Measurements from ENCODE around the gene NET1. TPM values are rescaled to one million over a fixed set of nuclear protein-coding genes. Genes with fewer than 3 reads are reported as not detected.

NET1 gene
- polyA plus RNA-seq, 3 donors = 1.2 to 1.7 (median 1.4) TPM

DNA sequence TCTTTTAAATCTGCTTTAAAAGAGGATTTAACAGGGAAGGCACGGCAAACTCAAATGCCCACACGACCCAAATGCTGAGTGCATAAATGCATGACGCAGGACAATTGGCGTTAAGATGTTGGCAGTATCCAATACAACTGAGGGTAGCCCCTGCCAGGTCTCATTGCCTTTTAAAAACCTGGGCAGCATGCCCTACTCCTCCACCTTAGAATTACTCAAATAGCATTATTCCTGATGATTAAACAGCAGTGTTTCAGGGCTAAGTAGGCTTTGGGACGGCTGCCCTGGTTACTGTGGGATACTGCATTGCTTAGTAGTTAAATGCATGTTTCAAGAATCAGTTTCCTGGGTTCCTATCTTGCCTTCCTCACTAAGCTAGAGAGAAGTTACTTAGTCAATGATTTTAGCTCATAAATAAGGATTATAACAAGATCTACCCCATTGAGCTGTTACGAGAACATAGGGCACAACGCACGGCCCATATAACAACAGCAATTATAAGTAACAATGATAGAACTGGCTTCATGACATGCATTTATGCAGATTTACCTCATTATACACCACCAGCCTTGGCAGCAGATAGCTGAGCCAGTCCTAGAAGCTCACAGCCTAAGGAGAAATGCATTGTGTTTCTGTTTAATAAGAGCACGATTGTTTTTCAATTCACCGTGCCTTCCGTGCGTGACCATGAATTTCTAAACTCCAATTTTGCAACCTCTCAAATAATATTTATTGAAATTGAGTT lies 15.6 kb upstream of the NET1 start:
- WGBS (ENCODE audit: insufficient coverage) = 92% methylated on average over 6 of the region's 12 CpGs
- peaks cover 8 to 23% (median 12%) of the 10 kb centered on the region in 7 donors for H3K9me3 Mint-ChIP-seq
- H3K4me3 Mint-ChIP-seq = no peak overlapping the region
- no peak overlapping the region for H3K9ac ChIP-seq (ENCODE audit: insufficient read depth, low read length, poor library complexity, severe bottlenecking)
- no peak overlapping the region for H3K27ac Mint-ChIP-seq
- TF ChIP-seq, protein P1, sequence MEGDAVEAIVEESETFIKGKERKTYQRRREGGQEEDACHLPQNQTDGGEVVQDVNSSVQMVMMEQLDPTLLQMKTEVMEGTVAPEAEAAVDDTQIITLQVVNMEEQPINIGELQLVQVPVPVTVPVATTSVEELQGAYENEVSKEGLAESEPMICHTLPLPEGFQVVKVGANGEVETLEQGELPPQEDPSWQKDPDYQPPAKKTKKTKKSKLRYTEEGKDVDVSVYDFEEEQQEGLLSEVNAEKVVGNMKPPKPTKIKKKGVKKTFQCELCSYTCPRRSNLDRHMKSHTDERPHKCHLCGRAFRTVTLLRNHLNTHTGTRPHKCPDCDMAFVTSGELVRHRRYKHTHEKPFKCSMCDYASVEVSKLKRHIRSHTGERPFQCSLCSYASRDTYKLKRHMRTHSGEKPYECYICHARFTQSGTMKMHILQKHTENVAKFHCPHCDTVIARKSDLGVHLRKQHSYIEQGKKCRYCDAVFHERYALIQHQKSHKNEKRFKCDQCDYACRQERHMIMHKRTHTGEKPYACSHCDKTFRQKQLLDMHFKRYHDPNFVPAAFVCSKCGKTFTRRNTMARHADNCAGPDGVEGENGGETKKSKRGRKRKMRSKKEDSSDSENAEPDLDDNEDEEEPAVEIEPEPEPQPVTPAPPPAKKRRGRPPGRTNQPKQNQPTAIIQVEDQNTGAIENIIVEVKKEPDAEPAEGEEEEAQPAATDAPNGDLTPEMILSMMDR (IDR thresholded peaks at IDR 0.05) = no peak
- H3K79me2 ChIP-seq (ENCODE audit: insufficient read depth, low read length) = no peaks in the 10 kb centered on the region
- H3K4me1 ChIP-seq (ENCODE audit: control insufficient read depth in 1 of 2, insufficient read depth in 2 of 2, low read length in 2 of 2) = no peaks in the 10 kb centered on the region
- no peak for DNase-seq
- H3K36me3 ChIP-seq (replicated peaks in 1 of 2; ENCODE audit: control insufficient read depth in 1 of 2, insufficient read depth in 2 of 2, low read length in 2 of 2) = no peaks in the 10 kb centered on the region
- H3K4me3 ChIP-seq (replicated peaks in 1 of 3; ENCODE audit: low read depth in 2 of 3, low read length in 3 of 3) = no peak overlapping the region
- no peaks in the 10 kb centered on the region for H3K27me3 ChIP-seq (ENCODE audit: control insufficient read depth in 2 of 2, insufficient read depth in 2 of 2, low read length in 2 of 2)
- peaks cover 8 to 12% of the 10 kb centered on the region in 2 donors for H3K9me3 ChIP-seq (replicated peaks in 1 of 2; ENCODE audit: control insufficient read depth in 1 of 2, insufficient read depth in 1 of 2, low read length in 2 of 2)
- H3K27me3 Mint-ChIP-seq (ENCODE audit: low read depth in 3 of 3) = peaks cover 0 to 2% (median 2%) of the 10 kb centered on the region in 3 donors
- intact Hi-C loops (cut with micrococcal nuclease) = no loop called here
- H3K4me1 Mint-ChIP-seq = peaks cover 4% of the 10 kb centered on the region
- no peak overlapping the region for H3K27ac ChIP-seq (ENCODE audit: low read depth in 1 of 2, low read length in 2 of 2)
- H4K20me1 ChIP-seq (ENCODE audit: insufficient read depth, low read length) = no peaks in the 10 kb centered on the region
- H3K4me2 ChIP-seq (replicated peaks; ENCODE audit: extremely low read depth, low read length, poor library complexity, severe bottlenecking) = no peak overlapping the region
- H2AFZ ChIP-seq (ENCODE audit: insufficient read depth, low read depth, low read length, poor library complexity, severe bottlenecking) = no peak overlapping the region
- H3K36me3 Mint-ChIP-seq = no peaks in the 10 kb centered on the region

DNA sequence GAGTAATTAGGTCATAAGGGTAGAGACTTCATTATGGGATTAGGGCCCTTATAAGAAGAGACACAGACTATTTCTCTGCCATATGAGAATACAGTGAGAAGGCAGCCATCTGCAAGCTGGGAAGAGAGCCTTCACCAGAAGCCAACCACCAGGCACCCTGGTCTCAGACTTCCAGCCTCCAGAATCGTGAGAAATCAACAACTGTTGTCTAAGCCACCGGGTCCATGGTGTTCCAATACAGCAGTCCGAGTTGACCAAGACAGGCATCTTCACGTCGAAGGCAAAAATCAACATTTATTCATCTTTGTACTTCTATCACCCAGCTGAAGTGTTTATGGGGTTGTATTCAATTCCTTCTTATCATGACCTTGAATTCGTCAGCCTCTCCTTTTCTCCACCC lies 13.0 kb upstream of the NET1 start:
- H3K9me3 ChIP-seq (replicated peaks in 1 of 2; ENCODE audit: control insufficient read depth in 1 of 2, insufficient read depth in 1 of 2, low read length in 2 of 2) = no peaks in the 10 kb centered on the region
- no peak for DNase-seq
- H3K4me3 ChIP-seq (replicated peaks in 1 of 3; ENCODE audit: low read depth in 2 of 3, low read length in 3 of 3) = no peak overlapping the region
- no peaks in the 10 kb centered on the region for H4K20me1 ChIP-seq (ENCODE audit: insufficient read depth, low read length)
- H3K27me3 ChIP-seq (ENCODE audit: control insufficient read depth in 2 of 2, insufficient read depth in 2 of 2, low read length in 2 of 2) = no peaks in the 10 kb centered on the region
- TF ChIP-seq, protein P1 (IDR thresholded peaks at IDR 0.05) = no peak
- peaks cover 0 to 6% (median 0%) of the 10 kb centered on the region in 7 donors for H3K9me3 Mint-ChIP-seq
- no peaks in the 10 kb centered on the region for H3K4me1 ChIP-seq (ENCODE audit: control insufficient read depth in 1 of 2, insufficient read depth in 2 of 2, low read length in 2 of 2)
- H3K4me2 ChIP-seq (replicated peaks; ENCODE audit: extremely low read depth, low read length, poor library complexity, severe bottlenecking) = no peak overlapping the region
- intact Hi-C loops (cut with micrococcal nuclease) = no loop called here
- no peak overlapping the region for H3K4me3 Mint-ChIP-seq
- H3K9ac ChIP-seq (ENCODE audit: insufficient read depth, low read length, poor library complexity, severe bottlenecking) = no peak overlapping the region
- no peaks in the 10 kb centered on the region for H3K36me3 ChIP-seq (replicated peaks in 1 of 2; ENCODE audit: control insufficient read depth in 1 of 2, insufficient read depth in 2 of 2, low read length in 2 of 2)
- no peak overlapping the region for H3K27ac ChIP-seq (ENCODE audit: low read depth in 1 of 2, low read length in 2 of 2)
- no peak overlapping the region for H2AFZ ChIP-seq (ENCODE audit: insufficient read depth, low read depth, low read length, poor library complexity, severe bottlenecking)
- peaks cover 0 to 2% (median 2%) of the 10 kb centered on the region in 3 donors for H3K27me3 Mint-ChIP-seq (ENCODE audit: low read depth in 3 of 3)
- no peaks in the 10 kb centered on the region for H3K36me3 Mint-ChIP-seq
- peaks cover 4% of the 10 kb centered on the region for H3K4me1 Mint-ChIP-seq
- no CpG with 5 or more reads among the region's 6 CpGs for WGBS (ENCODE audit: insufficient coverage)
- H3K79me2 ChIP-seq (ENCODE audit: insufficient read depth, low read length) = no peaks in the 10 kb centered on the region
- no peak overlapping the region for H3K27ac Mint-ChIP-seq

Data from CD14-positive monocyte (primary cell).